ENCODE results near the gene AIDA.

DNA sequence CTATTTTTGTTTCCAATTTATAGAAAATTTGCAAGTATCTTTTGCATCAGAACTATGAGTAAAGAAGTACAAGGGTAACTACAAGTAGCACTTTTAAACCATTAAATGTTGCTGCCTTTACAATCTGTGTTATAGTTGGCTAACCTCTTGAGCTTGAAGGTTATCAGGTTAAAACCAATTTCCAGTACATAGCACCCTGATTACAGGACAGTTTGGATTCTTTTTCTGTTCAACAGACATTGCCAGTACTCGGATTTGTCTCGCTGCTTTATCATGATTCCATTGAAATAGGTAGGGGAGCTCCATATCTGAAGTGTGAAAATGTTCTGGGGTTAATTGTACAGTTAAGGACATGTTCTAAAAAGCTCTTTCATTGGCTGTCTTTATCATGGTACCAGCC is 54.4 kb downstream of the AIDA start:
- TF ChIP-seq, protein P1, sequence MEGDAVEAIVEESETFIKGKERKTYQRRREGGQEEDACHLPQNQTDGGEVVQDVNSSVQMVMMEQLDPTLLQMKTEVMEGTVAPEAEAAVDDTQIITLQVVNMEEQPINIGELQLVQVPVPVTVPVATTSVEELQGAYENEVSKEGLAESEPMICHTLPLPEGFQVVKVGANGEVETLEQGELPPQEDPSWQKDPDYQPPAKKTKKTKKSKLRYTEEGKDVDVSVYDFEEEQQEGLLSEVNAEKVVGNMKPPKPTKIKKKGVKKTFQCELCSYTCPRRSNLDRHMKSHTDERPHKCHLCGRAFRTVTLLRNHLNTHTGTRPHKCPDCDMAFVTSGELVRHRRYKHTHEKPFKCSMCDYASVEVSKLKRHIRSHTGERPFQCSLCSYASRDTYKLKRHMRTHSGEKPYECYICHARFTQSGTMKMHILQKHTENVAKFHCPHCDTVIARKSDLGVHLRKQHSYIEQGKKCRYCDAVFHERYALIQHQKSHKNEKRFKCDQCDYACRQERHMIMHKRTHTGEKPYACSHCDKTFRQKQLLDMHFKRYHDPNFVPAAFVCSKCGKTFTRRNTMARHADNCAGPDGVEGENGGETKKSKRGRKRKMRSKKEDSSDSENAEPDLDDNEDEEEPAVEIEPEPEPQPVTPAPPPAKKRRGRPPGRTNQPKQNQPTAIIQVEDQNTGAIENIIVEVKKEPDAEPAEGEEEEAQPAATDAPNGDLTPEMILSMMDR (IDR thresholded peaks at IDR 0.05) = no peak
- no peak for TF ChIP-seq POLR2A (IDR thresholded peaks at IDR 0.05)
